ENCODE data around the gene ZNF668. TPM values are rescaled to one million over a fixed set of nuclear protein-coding genes. Genes with fewer than 3 reads are reported as not detected.

Gene ZNF668
- total RNA-seq, 1 experiment from 2014 or later, result 16.8 TPM

- no peak overlapping the region for H3K4me2 ChIP-seq (ENCODE audit: low read length)
- H2AFZ ChIP-seq (ENCODE audit: low read depth, low read length, poor library complexity, severe bottlenecking), result no peak overlapping the region
- TF ChIP-seq JUND (IDR thresholded peaks at IDR 0.05) (no peak), CEBPB (IDR thresholded peaks at IDR 0.05; ENCODE audit: low read depth) (no peak), POLR2AphosphoS5 (IDR thresholded peaks at IDR 0.05; ENCODE audit: low read depth, low read length) (no peak), SP1 (IDR thresholded peaks at IDR 0.05; ENCODE audit: low read depth) (no peak), FOSL1 (IDR thresholded peaks at IDR 0.05; ENCODE audit: low read depth) (no peak), TCF7L2 (IDR thresholded peaks at IDR 0.05; ENCODE audit: borderline replicate concordance, extremely low read depth, insufficient read depth, insufficient read length) (no peak), EGR1 (IDR thresholded peaks at IDR 0.05; ENCODE audit: low read depth) (no peak), ELF1 (IDR thresholded peaks at IDR 0.05; ENCODE audit: borderline replicate concordance, low read depth) (no peak), CTCF (IDR thresholded peaks at IDR 0.05 in 2 of 3, conservative IDR thresholded peaks at IDR 0.05 in 1 of 3; ENCODE audit: borderline replicate concordance in 1 of 3, insufficient read depth in 1 of 3, low read depth in 2 of 3, low read length in 2 of 3) (no peak), CBX3 (IDR thresholded peaks at IDR 0.05; ENCODE audit: low read depth) (no peak), MAX (IDR thresholded peaks at IDR 0.05) (no peak), REST (IDR thresholded peaks at IDR 0.05; ENCODE audit: low read depth) (no peak), ZNF274 (IDR thresholded peaks at IDR 0.05; ENCODE audit: low read depth, low read length) (no peak), SIN3A (IDR thresholded peaks at IDR 0.05; ENCODE audit: low read depth) (no peak), ZFX (IDR thresholded peaks at IDR 0.05) (no peak), RAD21 (IDR thresholded peaks at IDR 0.05; ENCODE audit: low read depth) (no peak), YY1 (IDR thresholded peaks at IDR 0.05; ENCODE audit: extremely low read depth, insufficient replicate concordance, low read depth, low read length) (no peak), SRF (IDR thresholded peaks at IDR 0.05; ENCODE audit: low read depth) (no peak), EZH2phosphoT487 (IDR thresholded peaks at IDR 0.05; ENCODE audit: borderline replicate concordance) (no peak)
- TF ChIP-seq, protein P1, sequence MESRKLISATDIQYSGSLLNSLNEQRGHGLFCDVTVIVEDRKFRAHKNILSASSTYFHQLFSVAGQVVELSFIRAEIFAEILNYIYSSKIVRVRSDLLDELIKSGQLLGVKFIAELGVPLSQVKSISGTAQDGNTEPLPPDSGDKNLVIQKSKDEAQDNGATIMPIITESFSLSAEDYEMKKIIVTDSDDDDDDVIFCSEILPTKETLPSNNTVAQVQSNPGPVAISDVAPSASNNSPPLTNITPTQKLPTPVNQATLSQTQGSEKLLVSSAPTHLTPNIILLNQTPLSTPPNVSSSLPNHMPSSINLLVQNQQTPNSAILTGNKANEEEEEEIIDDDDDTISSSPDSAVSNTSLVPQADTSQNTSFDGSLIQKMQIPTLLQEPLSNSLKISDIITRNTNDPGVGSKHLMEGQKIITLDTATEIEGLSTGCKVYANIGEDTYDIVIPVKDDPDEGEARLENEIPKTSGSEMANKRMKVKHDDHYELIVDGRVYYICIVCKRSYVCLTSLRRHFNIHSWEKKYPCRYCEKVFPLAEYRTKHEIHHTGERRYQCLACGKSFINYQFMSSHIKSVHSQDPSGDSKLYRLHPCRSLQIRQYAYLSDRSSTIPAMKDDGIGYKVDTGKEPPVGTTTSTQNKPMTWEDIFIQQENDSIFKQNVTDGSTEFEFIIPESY (IDR thresholded peaks at IDR 0.05; ENCODE audit: extremely low read depth, insufficient replicate concordance, low read length), result no peak
- no peaks in the 10 kb centered on the region for H3K27me3 ChIP-seq (ENCODE audit: insufficient read depth, low read length)
- ATAC-seq (no peak), DNase-seq (ENCODE audit: low read depth, low spot score) (no peak)
- no peaks in the 10 kb centered on the region for H3K9me2 ChIP-seq (ENCODE audit: insufficient read depth)
- ChIA-PET CTCF (no interaction called here), POLR2A (no interaction called here), RAD21 (ENCODE audit: low non-redundant PET in 1 of 2, low total read pairs in 2 of 2, uncharacterized antibody in 2 of 2, unreplicated experiment in 2 of 2) (no interaction called here)
- intact Hi-C loops (cut with micrococcal nuclease), result no loop called here
- peaks cover 2 to 19% of the 10 kb centered on the region in 2 experiments; a peak in 2 of 4 replicates for H3K36me3 ChIP-seq (ENCODE audit: control insufficient read depth in 1 of 2, insufficient read depth in 2 of 2, low read length in 2 of 2)
- H3K79me2 ChIP-seq (ENCODE audit: insufficient read depth, low read length), result peaks cover 19% of the 10 kb centered on the region
- no peaks in the 10 kb centered on the region for H4K20me1 ChIP-seq (ENCODE audit: insufficient read depth)
- no peak overlapping the region for H3K27ac ChIP-seq (ENCODE audit: low read depth, low read length)
- no TSS peak for BruUV-seq (replicated peaks)
- no peak overlapping the region for H3K4me3 ChIP-seq (replicated peaks in 1 of 2; ENCODE audit: low read depth in 1 of 2, low read length in 2 of 2)
- no peaks in the 10 kb centered on the region for H3K9me3 ChIP-seq (ENCODE audit: control insufficient read depth in 1 of 2, insufficient read depth in 1 of 2, low read depth in 1 of 2, low read length in 2 of 2)
- H3K4me1 ChIP-seq (ENCODE audit: control insufficient read depth in 1 of 2, insufficient read depth in 2 of 2, low read length in 2 of 2), result peaks cover 0 to 10% of the 10 kb centered on the region in 2 experiments; a peak in 2 of 4 replicates
- no peak overlapping the region for H3K9ac ChIP-seq (ENCODE audit: low read length)
Measured at GRCh38 chr16:31061126-31061812, 12.8 kb downstream of the ZNF668 start.
